Left lung (tissue), 14 donors: ENCODE data around the gene TROAP. TPM values are rescaled to one million over a fixed set of nuclear protein-coding genes. Genes with fewer than 3 reads are reported as not detected.

ENCODE experiments used
- ATAC-seq: fragments of 200-7000 bp; cut with Tn5 transposase; one replicate; pipeline ENCODE4 v1.9.1; 2020; ENCODE audit warnings: moderate library complexity
- DNase-seq, 4 donors: peaks; one replicate each; pipeline ENCODE4 v3.0.0-alpha.2; 2013 to 2020
- H3K27ac ChIP-seq, 2 donors: fragments of 200-600 bp; sonication (generic) in 1 of 2; one replicate each; pipeline versions ENCODE4 v1.5.0 to v1.8.0; 2020 to 2021
- H3K27me3 ChIP-seq, 2 donors: fragments of 200-600 bp; sonication (generic) in 1 of 2; one replicate each; pipeline versions ENCODE4 v1.5.0 to v1.8.0; 2020 to 2021
- H3K36me3 ChIP-seq, 2 donors: fragments of 200-600 bp; sonication (generic) in 1 of 2; one replicate each; pipeline versions ENCODE4 v1.5.0 to v1.8.0; 2020 to 2021
- H3K4me1 ChIP-seq, 2 donors: fragments of 200-600 bp; one replicate each; pipeline ENCODE4 v1.8.0; 2021
- H3K4me3 ChIP-seq, 2 donors: fragments of 200-600 bp; sonication (generic) in 1 of 2; one replicate each; pipeline versions ENCODE4 v1.5.0 to v1.8.0; 2020 to 2021; ENCODE audit warnings: mild to moderate bottlenecking in 1 of 2
- H3K9me3 ChIP-seq, 2 donors: fragments of 200-600 bp; sonication (generic) in 1 of 2; one replicate each; pipeline versions ENCODE4 v1.5.0 to v1.8.0; 2020 to 2021
- intact Hi-C, 2 donors: fragments of 100-400 bp; cut with DNase I; formaldehyde crosslinking; loops; one replicate each; pipeline versions ENCODE4 v1.11.2 to v1.14.2; 2022
- long read RNA-seq, 12 donors: library from polyadenylated mRNA in 2 of 12; unstranded in 2 of 12; transcript quantifications; one replicate each; pipeline ENCODE4 v2.0.0 and lab custom pipeline, GENCODE V29; 2019 to 2026
- polyA plus RNA-seq, 6 donors: library from polyadenylated mRNA; unstranded; fragments of 120-200 nt; gene quantifications; one replicate each; pipeline ENCODE4 v1.2.1, GENCODE V29; 2013; ENCODE audit not compliant: insufficient read length in 6 of 6
- total RNA-seq, 2 donors: library from RNA; stranded (reverse); fragmentation: NEBNext Ultra II Directional; extraction: Animal tissue kit (Norgen Biotek cat#: 25700); gene quantifications; one replicate each; pipeline ENCODE4 v1.2.1, GENCODE V29; 2021
- TF ChIP-seq, protein P1 (sequence below), 2 donors: fragments of 200-600 bp; sonication (generic) in 1 of 2; IDR thresholded peaks; one replicate each; pipeline versions ENCODE4 v1.5.0 to v1.8.0; 2021; ENCODE audit warnings: antibody characterized with exemption in 2 of 2
- donor health status: DM: no; HTN: yes; CAD: no.
- donor health status: DM: no; HTN: no; CAD: no.

TROAP gene, protein sequence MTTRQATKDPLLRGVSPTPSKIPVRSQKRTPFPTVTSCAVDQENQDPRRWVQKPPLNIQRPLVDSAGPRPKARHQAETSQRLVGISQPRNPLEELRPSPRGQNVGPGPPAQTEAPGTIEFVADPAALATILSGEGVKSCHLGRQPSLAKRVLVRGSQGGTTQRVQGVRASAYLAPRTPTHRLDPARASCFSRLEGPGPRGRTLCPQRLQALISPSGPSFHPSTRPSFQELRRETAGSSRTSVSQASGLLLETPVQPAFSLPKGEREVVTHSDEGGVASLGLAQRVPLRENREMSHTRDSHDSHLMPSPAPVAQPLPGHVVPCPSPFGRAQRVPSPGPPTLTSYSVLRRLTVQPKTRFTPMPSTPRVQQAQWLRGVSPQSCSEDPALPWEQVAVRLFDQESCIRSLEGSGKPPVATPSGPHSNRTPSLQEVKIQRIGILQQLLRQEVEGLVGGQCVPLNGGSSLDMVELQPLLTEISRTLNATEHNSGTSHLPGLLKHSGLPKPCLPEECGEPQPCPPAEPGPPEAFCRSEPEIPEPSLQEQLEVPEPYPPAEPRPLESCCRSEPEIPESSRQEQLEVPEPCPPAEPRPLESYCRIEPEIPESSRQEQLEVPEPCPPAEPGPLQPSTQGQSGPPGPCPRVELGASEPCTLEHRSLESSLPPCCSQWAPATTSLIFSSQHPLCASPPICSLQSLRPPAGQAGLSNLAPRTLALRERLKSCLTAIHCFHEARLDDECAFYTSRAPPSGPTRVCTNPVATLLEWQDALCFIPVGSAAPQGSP
- total RNA-seq (1 to 10 TPM; 2.4 to 8.0 TPM), polyA plus RNA-seq (10 to 100 TPM; 22.0 to 43.2 (median 29.8) TPM)
- long read RNA-seq, donor 1, partial matches to known transcripts = 5 of 8 reads
- long read RNA-seq, donor 1, other reads (novel, unspliced or antisense) = 0 of 8 reads
- long read RNA-seq, donor 2, partial matches to known transcripts = 0 of 7 reads
- long read RNA-seq, donor 2, other reads (novel, unspliced or antisense) = 0 of 7 reads
- long read RNA-seq, donor 3, partial matches to known transcripts = 0 of 7 reads
- long read RNA-seq, donor 3, other reads (novel, unspliced or antisense) = 0 of 7 reads
- long read RNA-seq, donor 4, partial matches to known transcripts = 0 of 2 reads
- long read RNA-seq, donor 4, other reads (novel, unspliced or antisense) = 0 of 2 reads
- long read RNA-seq, donor 5, partial matches to known transcripts = 0 of 3 reads
- long read RNA-seq, donor 5, other reads (novel, unspliced or antisense) = 0 of 3 reads
- long read RNA-seq, donor 6, partial matches to known transcripts = 11 of 15 reads
- long read RNA-seq, donor 6, other reads (novel, unspliced or antisense) = 0 of 15 reads
- long read RNA-seq, donor 7, partial matches to known transcripts = 0 of 2 reads
- long read RNA-seq, donor 7, other reads (novel, unspliced or antisense) = 0 of 2 reads
- long read RNA-seq, donor 8, partial matches to known transcripts = 0 of 4 reads
- long read RNA-seq, donor 8, other reads (novel, unspliced or antisense) = 0 of 4 reads
- long read RNA-seq, donor 9 = 0 reads
- long read RNA-seq, donor 10, partial matches to known transcripts = 0 of 1 reads
- long read RNA-seq, donor 10, other reads (novel, unspliced or antisense) = 0 of 1 reads
- long read RNA-seq, donor 11, partial matches to known transcripts = 0 of 3 reads
- long read RNA-seq, donor 11, other reads (novel, unspliced or antisense) = 0 of 3 reads
- long read RNA-seq, donor 12, partial matches to known transcripts = 0 of 6 reads
- long read RNA-seq, donor 12, other reads (novel, unspliced or antisense) = 0 of 6 reads

DNA sequence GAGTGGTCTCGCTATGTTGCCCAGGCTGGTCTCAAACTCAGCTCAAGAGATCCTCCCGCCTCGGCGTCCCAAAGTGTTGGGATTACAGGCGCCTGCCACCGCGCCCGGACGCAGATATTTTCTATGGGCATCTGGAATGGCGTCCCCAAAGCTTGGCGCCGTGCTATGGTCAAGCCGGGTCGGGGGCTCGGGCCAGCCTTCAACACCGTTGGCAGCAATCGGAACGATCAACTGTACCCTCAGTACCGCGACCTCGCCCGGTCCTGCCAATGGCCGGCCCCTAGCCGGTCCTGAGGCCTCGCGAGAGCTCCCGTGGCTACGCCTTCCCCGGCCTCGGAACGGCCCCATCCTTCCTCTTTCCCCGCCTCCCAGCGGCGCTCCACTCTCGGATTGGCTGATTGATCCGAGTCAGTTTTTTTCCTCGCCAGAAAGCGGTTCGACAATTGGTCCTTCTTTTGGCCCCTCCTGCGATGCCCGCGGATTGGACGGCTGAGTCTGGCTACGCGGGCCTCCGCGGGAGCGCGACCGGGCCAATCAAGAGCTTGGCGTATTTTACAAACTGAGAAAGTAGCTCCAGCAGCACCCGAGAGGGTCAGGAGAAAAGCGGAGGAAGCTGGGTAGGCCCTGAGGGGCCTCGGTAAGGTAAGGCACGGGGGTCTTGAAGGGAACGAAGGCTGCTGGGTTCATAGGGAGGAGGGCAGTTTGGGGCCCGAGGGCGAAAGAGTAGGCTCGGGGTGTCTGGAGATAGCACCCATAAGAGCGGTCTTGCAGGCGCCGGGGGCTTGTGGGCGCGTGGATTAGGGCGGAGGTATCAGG, at the start of gene TROAP:
Gene TROAP, plus strand, starts transcription at position 548 of the 816 bp plus-strand sequence. CDS start 354 bp downstream, outside the sequence.
- ATAC-seq (peak; percentile 100), DNase-seq (peak; percentile 97 to 99 (median 98))
- TF ChIP-seq, protein P1, sequence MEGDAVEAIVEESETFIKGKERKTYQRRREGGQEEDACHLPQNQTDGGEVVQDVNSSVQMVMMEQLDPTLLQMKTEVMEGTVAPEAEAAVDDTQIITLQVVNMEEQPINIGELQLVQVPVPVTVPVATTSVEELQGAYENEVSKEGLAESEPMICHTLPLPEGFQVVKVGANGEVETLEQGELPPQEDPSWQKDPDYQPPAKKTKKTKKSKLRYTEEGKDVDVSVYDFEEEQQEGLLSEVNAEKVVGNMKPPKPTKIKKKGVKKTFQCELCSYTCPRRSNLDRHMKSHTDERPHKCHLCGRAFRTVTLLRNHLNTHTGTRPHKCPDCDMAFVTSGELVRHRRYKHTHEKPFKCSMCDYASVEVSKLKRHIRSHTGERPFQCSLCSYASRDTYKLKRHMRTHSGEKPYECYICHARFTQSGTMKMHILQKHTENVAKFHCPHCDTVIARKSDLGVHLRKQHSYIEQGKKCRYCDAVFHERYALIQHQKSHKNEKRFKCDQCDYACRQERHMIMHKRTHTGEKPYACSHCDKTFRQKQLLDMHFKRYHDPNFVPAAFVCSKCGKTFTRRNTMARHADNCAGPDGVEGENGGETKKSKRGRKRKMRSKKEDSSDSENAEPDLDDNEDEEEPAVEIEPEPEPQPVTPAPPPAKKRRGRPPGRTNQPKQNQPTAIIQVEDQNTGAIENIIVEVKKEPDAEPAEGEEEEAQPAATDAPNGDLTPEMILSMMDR (IDR thresholded peaks at IDR 0.05) = no peak
- no peaks in the 10 kb centered on the region for H3K36me3 ChIP-seq
- H3K27me3 ChIP-seq = no peaks in the 10 kb centered on the region
- peaks cover 3 to 17% of the 10 kb centered on the region in 2 donors for H3K4me1 ChIP-seq
- peak within 1 kb of the TSS in 1 of 2 donors; percentile 70 for H3K27ac ChIP-seq
- intact Hi-C loops = no loop called here
- H3K9me3 ChIP-seq = no peaks in the 10 kb centered on the region
- H3K4me3 ChIP-seq = peak within 1 kb of the TSS; percentile 62 to 66

DNA sequence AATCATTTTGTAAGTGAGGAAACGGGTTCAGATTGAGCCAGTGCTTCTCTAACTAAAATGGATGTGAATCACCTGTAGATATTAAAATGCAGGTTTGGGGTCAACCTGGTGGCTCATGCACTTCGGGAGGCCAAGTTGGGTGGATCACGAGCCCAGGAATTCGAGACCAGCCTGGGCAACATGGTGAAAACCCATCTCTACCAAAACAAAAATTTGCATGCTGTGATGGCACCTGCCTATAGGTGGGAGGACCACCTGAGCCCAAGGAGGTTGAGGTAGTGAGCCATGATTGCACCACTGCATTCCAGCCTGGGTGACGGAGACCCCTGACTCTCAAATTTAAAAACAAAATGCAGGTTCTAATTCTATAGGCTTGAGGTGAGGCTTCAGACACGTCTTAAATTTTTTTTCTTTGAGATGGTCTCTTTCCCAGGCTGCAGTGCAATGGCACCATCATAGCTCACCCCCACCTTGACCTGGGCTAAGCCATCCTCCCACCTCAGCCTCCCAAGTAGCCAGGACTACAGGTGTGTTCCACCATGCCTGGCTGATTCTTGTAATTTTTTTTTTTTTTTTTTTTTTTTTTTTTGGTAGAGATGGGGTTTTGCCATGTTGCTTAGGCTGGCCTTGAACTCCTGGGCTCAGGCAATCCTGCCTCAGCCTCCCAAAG, 49.2 kb upstream of the TROAP start:
- Histone ChIP-seq H3K27me3 (no peaks in the 10 kb centered on the region), H3K4me1 (peaks cover 4 to 13% of the 10 kb centered on the region in 2 donors), H3K27ac (no peak overlapping the region), H3K9me3 (no peaks in the 10 kb centered on the region), H3K36me3 (peaks cover 0 to 64% of the 10 kb centered on the region in 2 donors), H3K4me3 (no peak overlapping the region)
- intact Hi-C loops = no loop called here
- TF ChIP-seq, protein P1 (IDR thresholded peaks at IDR 0.05) = no peak
- no peak for DNase-seq
- ATAC-seq = no peak

DNA sequence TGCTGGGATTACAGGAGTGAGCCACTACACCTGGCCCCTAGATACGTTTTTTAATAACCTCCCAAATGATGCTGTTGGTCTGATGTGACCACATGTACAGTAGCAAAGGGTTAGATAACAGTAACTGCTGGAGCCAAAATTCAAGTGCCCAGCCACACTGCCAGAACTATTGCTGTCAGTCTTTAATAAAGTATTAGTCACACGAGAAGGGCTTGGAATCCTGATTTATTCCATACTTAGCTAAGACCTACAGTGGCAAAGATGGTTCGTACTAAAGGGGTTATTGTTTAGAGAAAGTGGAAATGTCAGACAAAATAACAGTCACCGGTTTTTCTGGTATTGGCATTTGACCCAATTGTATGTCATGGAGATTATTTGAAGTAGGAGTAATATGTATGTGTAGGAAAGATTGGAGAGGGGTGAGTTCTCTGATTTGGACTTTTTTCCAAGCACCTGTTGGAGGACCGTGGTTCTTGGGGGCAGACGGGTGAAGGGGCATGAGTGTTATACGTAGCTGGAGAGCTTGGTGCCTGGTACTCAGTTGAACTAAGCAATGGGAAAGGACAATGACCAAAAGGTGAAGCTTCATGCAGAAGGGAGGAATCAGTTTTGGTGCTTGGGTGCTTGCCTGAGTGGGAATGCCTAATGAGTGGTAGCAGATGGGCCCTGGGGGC, 48.5 kb upstream of the TROAP start:
- Histone ChIP-seq H3K27me3 (no peaks in the 10 kb centered on the region), H3K9me3 (no peaks in the 10 kb centered on the region), H3K36me3 (peaks cover 0 to 57% of the 10 kb centered on the region in 2 donors), H3K4me3 (no peak overlapping the region), H3K27ac (no peak overlapping the region), H3K4me1 (peaks cover under 1 to 12% of the 10 kb centered on the region in 2 donors)
- DNase-seq (no peak), ATAC-seq (no peak)
- intact Hi-C loops = no loop called here
- TF ChIP-seq, protein P1 (IDR thresholded peaks at IDR 0.05) = no peak
